Measurements from ENCODE around the gene SEMA3A.
A peak's percentile ranks its signal among the peaks of the same experiment; 100 is the strongest.

Gene SEMA3A

GRCh38 chr7:84200859-84201258, 6.3 kb upstream of the SEMA3A start:
- intact Hi-C loops (cut with DNase I) = no loop called here

DNA sequence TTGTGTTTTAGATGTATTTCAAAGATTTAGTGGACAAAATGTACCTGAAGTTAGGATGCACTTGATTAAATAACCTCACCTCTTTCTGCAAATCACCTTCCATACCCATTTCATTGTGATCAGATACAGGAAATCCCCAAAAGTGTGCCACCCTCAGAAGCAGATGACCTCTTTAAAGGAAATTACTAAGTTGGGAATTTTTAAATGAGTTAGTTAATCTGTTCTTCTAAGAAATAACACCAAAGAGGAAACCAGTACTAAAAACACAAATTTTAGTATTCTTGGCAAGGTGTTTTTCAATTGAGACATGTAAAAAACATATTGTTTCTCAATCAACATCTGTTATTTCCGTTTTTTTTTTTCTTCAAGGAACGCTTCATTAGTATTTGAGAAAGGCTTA, 4.6 kb upstream of the SEMA3A start:
- intact Hi-C loops (cut with DNase I) = no loop called here
- no peak for DNase-seq

More at GRCh38 chr7:84200859-84201258, 6.3 kb upstream of the SEMA3A start:
- DNase-seq = no peak

DNA sequence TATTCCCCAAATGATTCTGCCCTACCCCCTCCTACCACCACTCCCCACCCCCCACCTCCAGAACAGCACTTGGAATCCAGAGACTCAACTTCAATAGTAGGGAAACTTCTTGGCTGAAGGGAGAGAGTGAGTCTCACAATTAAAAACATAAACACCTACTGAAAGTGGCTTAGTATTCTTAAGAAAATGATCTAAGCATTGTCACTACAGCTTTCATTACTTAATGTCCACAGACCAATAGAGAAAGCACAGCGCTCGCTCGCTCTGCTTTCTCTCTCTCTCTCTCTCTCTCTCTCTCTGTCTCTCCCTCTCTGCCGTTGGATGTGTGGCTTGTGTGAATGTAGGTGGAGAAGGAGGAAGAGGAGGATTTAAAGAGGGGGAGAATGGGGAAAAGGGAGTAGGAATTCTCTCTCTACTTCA, 1.5 kb upstream of the SEMA3A start:
- DNase-seq = peak in 2 of 42 donors; percentile 11 to 21
- intact Hi-C loops (cut with DNase I) = no loop called here

GRCh38 chr7:84195295-84196060, 889 bp upstream of the SEMA3A start:
- no peak for DNase-seq
- intact Hi-C loops (cut with DNase I) = no loop called here

- intact Hi-C loops (cut with DNase I) = no loop called here
- no peak for DNase-seq
Observed at GRCh38 chr7:84193747-84194146, 842 bp downstream of the SEMA3A start.

GRCh38 chr7:84191842-84192241, 2.7 kb downstream of the SEMA3A start:
- DNase-seq = no peak
- intact Hi-C loops (cut with DNase I) = no loop called here

- intact Hi-C loops (cut with DNase I) = no loop called here
Observed at GRCh38 chr7:84191261-84191660, 3.3 kb downstream of the SEMA3A start.

DNA sequence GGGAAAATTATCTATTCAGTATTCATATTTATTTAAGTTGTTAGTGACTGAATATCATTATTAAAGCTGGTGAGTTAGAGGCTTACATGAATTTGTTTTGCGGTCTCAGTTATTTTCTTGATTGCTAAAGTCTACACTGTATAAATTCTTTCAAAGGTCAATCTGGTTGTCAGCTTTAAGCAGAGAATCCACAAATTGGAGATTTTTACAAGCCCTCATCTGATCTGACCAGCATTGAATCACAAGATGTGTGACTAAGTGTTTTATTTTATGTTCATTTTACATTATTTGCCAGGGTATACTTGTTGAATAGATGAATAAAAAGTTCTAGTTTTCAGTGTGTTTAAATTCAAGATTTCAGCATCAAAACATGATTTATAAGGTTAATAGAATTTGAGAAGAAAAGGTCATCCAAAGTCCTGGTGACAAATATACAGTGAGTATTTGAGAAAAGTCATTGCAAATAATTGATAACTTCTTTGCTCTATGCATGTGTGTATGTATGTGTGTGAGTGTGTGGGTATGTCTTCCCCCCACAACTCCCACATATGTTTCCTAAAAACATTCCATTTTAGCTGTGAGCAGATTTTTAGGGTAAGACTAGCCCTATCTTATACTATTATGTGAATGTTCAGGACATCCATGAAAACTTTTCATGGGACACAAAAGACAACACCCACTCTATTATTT, 4.4 kb downstream of the SEMA3A start:
- intact Hi-C loops (cut with DNase I) = no loop called here
- no peak for DNase-seq

More at GRCh38 chr7:84191261-84191660, 3.3 kb downstream of the SEMA3A start:
- DNase-seq = no peak

DNA sequence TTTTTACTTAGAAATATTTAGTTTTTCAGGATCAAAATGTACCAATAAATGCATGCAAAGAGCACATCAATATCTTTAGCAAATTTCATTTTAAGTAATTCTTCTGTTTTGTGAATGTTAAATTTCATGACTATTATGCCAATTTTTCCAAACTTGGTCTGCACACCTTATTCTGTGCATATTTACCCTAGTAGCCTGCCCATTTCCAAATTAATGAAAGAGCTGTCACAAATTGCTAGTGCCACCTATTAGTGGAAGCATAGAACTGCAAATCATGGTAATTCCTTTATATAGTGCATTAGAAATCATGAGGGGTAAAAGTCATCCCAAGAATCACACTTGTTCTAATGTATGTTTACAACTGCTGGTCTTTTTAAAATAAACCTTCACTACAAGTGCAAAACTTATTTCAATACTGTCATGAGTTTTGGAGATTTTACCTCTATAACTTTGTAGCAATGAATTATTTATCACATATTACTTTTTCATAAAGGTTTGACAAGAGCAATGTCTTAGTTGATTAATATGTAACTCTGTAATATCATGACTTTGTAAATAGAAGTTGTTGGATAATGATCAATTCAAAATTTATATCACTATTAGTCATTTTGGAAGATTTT, 5.7 kb downstream of the SEMA3A start:
- DNase-seq = peak in 1 of 42 donors; percentile 22
- intact Hi-C loops (cut with DNase I) = loop anchor here (10.0 kb wide), 1 partner anchor 214 kb away; no protein-coding TSS in a partner anchor

DNA sequence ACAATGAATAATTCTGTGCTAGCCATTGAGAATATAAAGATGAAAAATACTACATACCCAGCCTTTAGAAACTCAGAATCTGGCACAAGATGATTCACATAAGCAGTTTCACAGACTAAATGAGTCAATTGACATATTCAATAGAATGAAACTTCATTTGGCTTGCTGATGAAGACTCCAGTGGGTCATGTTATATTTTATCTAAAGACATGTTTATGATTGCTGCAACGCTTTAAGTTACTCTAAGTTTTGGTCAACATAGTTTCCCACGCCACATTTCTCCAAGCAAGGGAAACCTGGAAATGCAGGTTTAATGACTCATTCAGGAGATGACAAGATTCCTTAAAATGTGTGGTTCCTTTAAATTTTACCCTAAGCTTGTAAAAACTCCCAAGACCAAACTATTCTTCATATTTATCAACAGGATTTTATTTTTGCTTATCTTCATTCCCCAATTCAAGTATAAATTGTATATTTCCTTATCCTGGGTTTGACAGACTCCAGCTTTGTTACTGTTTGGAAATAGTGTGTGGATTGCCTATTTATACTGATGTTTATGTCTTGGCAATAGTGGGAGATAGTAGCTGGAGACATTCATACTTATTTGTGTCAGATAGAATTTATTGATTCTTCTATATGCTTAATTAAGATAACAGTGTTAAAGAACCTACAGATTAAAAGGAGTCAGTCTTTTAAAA, 6.6 kb downstream of the SEMA3A start:
- intact Hi-C loops (cut with DNase I) = loop anchor here (10.0 kb wide), 1 partner anchor 213 kb away; no protein-coding TSS in a partner anchor
- no peak for DNase-seq

DNA sequence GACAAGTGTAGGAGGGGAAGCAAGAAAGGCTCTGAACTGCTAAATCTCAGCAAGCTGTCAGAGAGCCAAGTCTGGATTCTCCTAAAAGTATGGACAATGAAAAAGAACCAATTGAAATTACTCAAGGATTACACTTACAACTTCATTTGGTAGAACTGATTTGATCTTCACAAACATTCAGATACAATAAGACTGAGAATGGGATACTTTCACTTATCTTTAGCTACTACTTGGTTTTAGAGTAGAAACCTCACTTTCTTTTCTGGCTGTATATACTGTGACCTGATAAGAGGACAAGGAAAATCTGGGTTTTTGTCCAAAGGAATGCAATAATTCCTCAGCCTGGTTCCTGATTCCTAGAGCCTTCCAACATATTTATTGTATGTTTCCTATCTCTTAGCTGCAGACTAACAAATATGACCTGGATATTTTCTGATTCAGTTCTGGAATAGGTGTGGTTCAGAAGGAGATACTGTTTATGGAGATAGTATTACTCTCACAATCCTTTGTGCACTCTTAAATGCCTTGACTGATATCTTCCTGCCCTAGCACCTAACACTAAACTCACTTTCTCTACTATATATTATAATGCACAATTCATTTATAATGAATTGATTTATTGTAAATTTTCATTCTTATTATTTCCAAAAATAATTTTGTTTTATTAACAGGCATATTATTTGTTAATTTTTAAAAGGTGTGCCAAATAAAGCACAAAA, 7.3 kb downstream of the SEMA3A start:
- intact Hi-C loops (cut with DNase I) = loop anchor here (10.0 kb wide), 1 partner anchor 212 kb away; no protein-coding TSS in a partner anchor
- DNase-seq = no peak

GRCh38 chr7:84183741-84184140, 10.8 kb downstream of the SEMA3A start:
- intact Hi-C loops (cut with DNase I) = loop anchor here (10.0 kb wide), 1 partner anchor 209 kb away; no protein-coding TSS in a partner anchor
- no peak for DNase-seq

GRCh38 chr7:84182301-84182700, 12.3 kb downstream of the SEMA3A start:
- DNase-seq = no peak
- intact Hi-C loops (cut with DNase I) = loop anchor here (10.0 kb wide), 1 partner anchor 208 kb away; no protein-coding TSS in a partner anchor

- DNase-seq = no peak
- intact Hi-C loops (cut with DNase I) = loop anchor here (10.0 kb wide), 1 partner anchor 207 kb away; no protein-coding TSS in a partner anchor
Observed at GRCh38 chr7:84181628-84182027, 13.0 kb downstream of the SEMA3A start.

DNA sequence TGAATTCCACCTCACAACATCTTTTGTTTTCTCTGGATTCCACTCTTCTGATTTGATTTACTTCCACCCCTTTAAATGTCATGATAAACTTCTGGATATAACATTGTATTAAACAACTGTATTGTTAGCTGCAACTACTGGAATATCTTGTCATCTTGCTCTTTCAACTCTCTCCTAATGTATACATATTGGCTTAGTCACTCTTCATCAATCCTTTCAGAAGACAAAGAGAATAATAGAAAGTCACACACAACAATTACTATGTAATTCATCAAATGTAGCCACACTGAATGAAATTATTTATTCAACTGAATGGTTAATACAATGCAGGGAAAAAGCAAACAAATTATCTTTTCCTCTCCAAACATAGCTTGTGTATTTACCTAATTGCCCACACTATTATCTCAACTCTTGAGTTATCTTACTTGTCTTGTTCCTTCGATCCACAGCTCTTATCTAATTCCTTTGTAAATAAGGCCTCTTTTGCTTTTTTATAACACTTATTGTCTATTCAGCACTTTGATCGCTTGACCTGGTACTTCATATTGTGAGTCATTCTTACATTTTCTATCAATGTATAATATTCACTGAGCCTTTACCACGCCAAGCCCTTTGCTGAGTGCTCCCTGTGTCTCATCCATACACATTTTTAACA, 16.7 kb downstream of the SEMA3A start:
- DNase-seq = no peak
- intact Hi-C loops (cut with DNase I) = no loop called here

DNA sequence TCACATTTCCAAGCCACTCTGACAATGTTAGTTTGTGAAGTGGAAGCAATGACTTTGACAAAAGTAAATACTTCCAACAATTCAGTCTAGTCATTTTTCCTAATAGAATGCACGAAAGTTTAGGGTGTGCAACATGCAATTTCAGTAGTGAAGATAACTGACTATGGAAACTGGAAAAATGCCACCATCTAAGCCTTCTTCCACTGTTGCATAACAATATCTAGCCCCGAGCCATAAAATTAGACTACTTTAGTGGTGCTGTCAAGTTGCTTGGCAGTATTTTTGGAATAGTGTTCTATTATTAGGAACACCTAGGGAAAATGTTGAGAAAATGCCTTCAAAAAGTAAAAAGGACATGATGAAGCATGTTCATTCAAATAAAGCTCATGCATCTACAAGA, 17.9 kb downstream of the SEMA3A start:
- DNase-seq = no peak
- intact Hi-C loops (cut with DNase I) = no loop called here

DNA sequence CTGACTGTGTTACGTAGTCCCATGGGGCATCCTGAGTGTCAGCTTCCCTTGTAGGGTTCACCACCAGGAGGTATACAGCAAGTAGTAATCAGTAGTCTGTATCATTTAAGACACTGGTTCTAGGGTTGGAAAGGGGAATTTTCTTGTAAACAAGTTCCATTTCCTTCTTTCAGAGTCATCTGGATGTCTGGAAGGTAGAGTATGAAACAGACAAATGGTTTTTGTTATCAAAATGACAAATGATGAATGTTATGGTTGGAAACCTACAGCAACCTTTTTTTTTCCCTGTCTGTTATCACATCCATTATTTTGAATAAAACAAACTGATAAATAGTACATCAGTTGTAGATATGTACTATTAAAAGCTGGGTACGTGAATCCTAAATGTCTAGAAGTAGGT, 19.1 kb downstream of the SEMA3A start:
- no peak for DNase-seq
- intact Hi-C loops (cut with DNase I) = no loop called here

DNA sequence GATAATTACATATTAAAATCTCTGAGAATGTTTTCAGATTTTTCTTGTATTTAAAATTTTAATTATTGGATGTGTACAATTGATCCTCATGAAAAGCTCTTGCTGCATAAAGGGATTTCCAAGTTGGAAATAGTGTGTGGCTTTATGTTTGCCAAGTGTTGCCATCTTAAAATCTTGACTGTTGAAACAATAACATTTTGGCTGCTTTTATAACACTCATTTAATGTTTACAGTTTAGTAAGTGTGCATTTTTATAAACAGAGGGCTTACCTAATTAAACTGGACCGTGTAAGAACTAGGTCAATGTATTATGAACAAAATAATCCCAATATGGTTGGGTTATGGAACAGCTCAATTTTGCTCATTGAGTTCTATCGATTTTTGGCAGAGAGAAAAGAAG, 23.9 kb downstream of the SEMA3A start:
- intact Hi-C loops (cut with DNase I) = no loop called here
- DNase-seq = no peak

All from head of caudate nucleus (tissue), 42 donors.